ENCODE data around the gene R3HDM1. TPM values are rescaled to one million over a fixed set of nuclear protein-coding genes. Genes with fewer than 3 reads are reported as not detected.
A peak's percentile ranks its signal among the peaks of the same experiment; 100 is the strongest.

Gene R3HDM1
- total and polyA plus RNA-seq, 8 donors: 22.2 to 42.2 (median 37.8) TPM

DNA sequence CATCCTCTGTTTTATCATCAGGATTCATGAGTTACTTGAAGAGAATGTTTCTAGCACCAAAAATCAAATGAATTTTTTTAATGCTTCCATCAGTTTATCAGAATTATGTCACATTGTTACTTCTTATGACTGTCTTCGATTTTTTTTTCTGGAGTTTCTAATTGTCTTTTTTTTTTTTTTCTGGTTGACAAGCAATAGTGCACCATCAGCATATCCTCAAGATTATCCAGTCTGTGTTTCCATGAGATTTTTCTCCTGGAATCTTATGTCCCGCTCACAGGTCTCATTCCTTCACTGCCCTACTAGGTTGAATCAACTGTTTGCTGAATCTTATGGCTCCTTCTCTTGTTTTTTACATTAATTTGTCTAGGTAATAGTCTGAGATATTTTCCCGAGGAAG is 16.0 kb downstream of the R3HDM1 start:
- H3K27ac ChIP-seq: no peak overlapping the region
- H3K27me3 ChIP-seq: no peaks in the 10 kb centered on the region
- no peak for DNase-seq
- no peak for ATAC-seq
- intact Hi-C loops (cut with DNase I): no loop called here
- no peaks in the 10 kb centered on the region for H3K36me3 ChIP-seq
- no peak overlapping the region for H3K4me3 ChIP-seq
- no peaks in the 10 kb centered on the region for H3K9me3 ChIP-seq
- TF ChIP-seq, protein P1, sequence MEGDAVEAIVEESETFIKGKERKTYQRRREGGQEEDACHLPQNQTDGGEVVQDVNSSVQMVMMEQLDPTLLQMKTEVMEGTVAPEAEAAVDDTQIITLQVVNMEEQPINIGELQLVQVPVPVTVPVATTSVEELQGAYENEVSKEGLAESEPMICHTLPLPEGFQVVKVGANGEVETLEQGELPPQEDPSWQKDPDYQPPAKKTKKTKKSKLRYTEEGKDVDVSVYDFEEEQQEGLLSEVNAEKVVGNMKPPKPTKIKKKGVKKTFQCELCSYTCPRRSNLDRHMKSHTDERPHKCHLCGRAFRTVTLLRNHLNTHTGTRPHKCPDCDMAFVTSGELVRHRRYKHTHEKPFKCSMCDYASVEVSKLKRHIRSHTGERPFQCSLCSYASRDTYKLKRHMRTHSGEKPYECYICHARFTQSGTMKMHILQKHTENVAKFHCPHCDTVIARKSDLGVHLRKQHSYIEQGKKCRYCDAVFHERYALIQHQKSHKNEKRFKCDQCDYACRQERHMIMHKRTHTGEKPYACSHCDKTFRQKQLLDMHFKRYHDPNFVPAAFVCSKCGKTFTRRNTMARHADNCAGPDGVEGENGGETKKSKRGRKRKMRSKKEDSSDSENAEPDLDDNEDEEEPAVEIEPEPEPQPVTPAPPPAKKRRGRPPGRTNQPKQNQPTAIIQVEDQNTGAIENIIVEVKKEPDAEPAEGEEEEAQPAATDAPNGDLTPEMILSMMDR (IDR thresholded peaks at IDR 0.05): no peak
- H3K4me1 ChIP-seq: no peaks in the 10 kb centered on the region

DNA sequence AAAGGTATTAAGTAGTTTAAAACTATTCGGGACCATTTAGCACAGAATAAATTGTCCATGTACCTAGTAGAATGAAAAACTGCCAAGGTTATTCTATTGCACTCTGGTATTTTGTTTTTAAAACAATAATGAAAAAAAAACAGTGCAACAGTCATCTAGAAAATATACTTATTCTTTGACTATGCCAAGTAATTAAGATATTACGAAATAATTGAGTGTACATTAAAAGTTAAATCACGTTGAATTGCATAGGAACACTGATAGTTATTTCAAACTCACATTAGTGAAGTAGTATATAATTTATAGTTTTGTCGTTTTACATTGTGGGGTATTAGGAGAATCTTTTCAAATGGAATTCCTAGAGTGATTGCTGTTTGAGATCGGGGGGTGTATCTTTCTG is 20.1 kb downstream of the R3HDM1 start:
- Histone ChIP-seq H3K9me3 (no peaks in the 10 kb centered on the region), H3K4me3 (no peak overlapping the region), H3K27me3 (no peaks in the 10 kb centered on the region), H3K4me1 (no peaks in the 10 kb centered on the region), H3K36me3 (no peaks in the 10 kb centered on the region), H3K27ac (no peak overlapping the region)
- TF ChIP-seq, protein P1 (IDR thresholded peaks at IDR 0.05): no peak
- DNase-seq: no peak
- intact Hi-C loops (cut with DNase I): no loop called here
- ATAC-seq: no peak

DNA sequence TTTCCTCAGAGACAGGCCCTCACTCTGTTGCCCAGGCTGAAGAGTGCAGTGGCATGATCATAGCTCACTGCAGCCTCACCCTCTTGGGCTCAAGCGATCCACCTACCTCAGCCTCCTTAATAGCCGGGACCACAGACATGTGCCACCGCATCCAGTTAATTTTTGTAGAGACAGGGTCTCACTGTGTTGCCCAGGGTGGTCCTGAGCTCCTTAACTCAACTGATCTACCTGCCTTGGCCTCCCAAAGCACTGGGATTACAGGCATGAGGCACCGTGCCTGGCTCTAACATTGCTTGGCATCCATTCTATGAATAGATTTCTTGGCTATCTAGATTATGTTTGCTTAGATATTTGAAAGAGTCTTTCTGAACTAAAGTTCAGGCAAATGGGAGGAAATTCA is 21.6 kb downstream of the R3HDM1 start:
- H3K4me1 ChIP-seq: no peaks in the 10 kb centered on the region
- DNase-seq (no peak), ATAC-seq (no peak)
- H3K4me3 ChIP-seq: no peak overlapping the region
- TF ChIP-seq, protein P1 (IDR thresholded peaks at IDR 0.05): no peak
- H3K27me3 ChIP-seq: no peaks in the 10 kb centered on the region
- no peak overlapping the region for H3K27ac ChIP-seq
- no peaks in the 10 kb centered on the region for H3K36me3 ChIP-seq
- H3K9me3 ChIP-seq: no peaks in the 10 kb centered on the region
- intact Hi-C loops (cut with DNase I): no loop called here

DNA sequence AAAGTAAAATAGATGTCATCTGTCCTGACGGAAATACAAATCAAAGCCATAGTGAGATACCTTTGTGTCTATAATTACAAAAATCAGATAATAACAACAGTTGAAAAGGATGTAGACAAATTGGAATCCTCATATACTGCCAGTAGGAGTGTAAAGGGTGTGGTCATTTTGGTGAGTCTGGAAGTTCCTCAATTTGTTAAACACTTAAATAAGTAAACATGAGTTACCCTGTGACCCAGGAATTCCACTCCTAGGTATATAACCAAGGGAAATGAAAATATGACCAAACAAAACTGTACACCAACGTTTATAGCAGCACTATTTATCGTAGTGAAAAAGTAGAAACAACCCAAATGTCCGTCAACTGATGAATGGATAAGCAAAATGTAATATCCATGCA is 24.0 kb downstream of the R3HDM1 start:
- ATAC-seq: peak; percentile 35
- no peak for DNase-seq
- Histone ChIP-seq H3K27me3 (no peaks in the 10 kb centered on the region), H3K9me3 (no peaks in the 10 kb centered on the region), H3K36me3 (no peaks in the 10 kb centered on the region), H3K27ac (no peak overlapping the region), H3K4me3 (no peak overlapping the region), H3K4me1 (no peaks in the 10 kb centered on the region)
- intact Hi-C loops (cut with DNase I): no loop called here
- TF ChIP-seq, protein P1 (IDR thresholded peaks at IDR 0.05): no peak

DNA sequence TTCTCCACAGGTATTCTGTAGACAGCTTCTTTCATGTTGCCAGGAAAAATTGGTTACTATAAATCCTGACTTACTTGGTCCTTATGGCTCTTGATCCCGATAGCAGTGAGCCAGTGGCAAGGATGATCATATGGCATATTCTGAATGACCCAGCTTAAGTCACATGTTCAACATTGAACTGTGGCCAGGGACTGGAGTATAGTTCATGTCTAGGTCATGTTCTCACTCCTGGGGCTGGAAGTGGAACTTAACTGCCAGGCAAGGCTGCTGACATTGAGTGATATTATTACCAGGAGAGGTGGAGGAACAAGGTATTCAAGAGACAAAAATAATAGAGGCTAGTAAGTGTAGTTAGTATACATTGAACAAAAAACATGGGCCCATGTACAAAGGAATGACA is 26.2 kb downstream of the R3HDM1 start:
- H3K9me3 ChIP-seq: no peaks in the 10 kb centered on the region
- no peak overlapping the region for H3K27ac ChIP-seq
- TF ChIP-seq, protein P1 (IDR thresholded peaks at IDR 0.05): no peak
- H3K4me3 ChIP-seq: no peak overlapping the region
- no peaks in the 10 kb centered on the region for H3K4me1 ChIP-seq
- no peaks in the 10 kb centered on the region for H3K27me3 ChIP-seq
- intact Hi-C loops (cut with DNase I): no loop called here
- H3K36me3 ChIP-seq: no peaks in the 10 kb centered on the region
- ATAC-seq (peak; percentile 33), DNase-seq (no peak)
